ENCODE data around the gene PRDM15.

PRDM15 gene

DNA sequence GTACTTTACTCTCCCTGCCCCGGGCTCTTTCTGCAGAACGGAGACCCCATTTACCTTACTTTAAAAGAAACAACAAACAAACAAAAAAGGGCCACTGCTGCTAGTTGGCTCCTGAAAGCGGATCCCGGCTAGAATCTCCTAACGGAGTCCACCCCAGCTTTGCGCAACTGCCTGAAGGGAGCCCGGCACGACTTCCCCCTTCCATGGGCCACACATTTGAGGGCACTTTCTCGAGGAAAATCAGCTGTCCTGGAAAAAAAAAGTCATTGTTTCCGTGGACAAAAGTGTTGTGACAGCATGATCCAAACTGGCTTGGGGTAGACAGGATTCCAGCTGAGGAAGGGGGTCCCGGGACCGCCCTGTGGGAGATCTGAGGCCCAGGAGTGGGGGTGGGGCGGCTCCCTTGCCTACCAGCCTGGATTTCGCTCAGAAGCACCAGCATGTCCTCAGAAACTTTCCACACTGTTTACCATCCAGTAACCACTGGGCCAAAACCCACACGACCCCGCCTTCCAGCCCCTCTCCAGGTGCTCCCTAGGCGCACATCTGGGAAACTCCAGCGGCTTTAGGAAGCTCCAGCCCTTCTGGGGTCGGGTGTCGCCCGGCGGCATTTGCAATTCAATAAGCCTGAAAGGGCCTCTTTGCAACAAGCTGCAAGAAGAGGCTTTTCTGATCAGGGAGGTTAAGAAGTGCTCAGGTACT lies 117.1 kb downstream of the PRDM15 start:
- TF ChIP-seq, protein P1, sequence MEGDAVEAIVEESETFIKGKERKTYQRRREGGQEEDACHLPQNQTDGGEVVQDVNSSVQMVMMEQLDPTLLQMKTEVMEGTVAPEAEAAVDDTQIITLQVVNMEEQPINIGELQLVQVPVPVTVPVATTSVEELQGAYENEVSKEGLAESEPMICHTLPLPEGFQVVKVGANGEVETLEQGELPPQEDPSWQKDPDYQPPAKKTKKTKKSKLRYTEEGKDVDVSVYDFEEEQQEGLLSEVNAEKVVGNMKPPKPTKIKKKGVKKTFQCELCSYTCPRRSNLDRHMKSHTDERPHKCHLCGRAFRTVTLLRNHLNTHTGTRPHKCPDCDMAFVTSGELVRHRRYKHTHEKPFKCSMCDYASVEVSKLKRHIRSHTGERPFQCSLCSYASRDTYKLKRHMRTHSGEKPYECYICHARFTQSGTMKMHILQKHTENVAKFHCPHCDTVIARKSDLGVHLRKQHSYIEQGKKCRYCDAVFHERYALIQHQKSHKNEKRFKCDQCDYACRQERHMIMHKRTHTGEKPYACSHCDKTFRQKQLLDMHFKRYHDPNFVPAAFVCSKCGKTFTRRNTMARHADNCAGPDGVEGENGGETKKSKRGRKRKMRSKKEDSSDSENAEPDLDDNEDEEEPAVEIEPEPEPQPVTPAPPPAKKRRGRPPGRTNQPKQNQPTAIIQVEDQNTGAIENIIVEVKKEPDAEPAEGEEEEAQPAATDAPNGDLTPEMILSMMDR (IDR thresholded peaks at IDR 0.05), result no peak
- no peaks in the 10 kb centered on the region for H3K36me3 ChIP-seq
- intact Hi-C loops (cut with DNase I; ENCODE audit: low total_unique reads), result loop anchor here (5.0 kb wide), 1 partner anchor 35 kb away; no protein-coding TSS in a partner anchor
- H3K27me3 ChIP-seq, result peaks cover 0 to 9% of the 10 kb centered on the region in 2 donors
- H3K4me1 ChIP-seq, result peaks cover 0 to 57% (median 36%) of the 10 kb centered on the region in 4 donors
- peak in 1 of 2 donors; percentile 51 for DNase-seq
- H3K4me3 ChIP-seq, result peak overlapping the region; percentile 38 to 44
- H3K27ac ChIP-seq, result peak overlapping the region; percentile 66 to 81
- no peaks in the 10 kb centered on the region for H3K9me3 ChIP-seq

DNA sequence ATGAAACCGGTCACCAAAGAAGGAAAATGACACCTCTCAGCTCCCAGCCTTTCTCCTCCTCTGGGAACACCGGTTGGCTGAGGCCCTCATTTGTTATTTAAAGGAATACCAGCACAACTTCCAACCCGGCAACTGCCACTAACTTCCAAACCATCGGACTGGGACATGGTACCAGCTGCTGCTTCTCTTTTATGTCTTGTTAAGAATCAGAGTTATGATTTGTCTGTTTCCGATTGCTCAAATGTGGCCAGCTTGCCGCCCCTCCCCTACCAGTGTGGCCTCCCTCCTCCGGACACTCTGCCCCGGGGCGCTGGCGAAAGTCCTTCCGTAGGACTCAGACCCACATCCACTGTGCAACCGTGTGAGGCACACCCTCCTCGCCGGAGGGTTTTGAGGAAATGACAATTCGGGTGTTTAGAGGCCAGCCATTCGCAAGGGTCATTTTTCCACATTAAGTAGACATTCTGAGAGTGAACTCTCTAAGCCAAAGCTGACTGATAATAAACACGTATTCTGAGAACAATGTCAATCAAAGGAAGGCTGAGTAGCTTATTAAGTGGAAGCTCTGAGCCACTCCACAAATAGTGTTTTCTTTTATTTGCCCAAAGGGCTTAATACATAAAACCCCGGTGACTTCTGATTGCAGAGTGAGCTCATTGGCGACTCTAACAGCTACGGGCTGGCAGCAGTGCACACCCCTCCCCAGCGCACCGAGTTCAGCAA lies 117.8 kb downstream of the PRDM15 start:
- intact Hi-C loops (cut with DNase I; ENCODE audit: low total_unique reads), result loop anchor here (5.0 kb wide), 1 partner anchor 34 kb away; no protein-coding TSS in a partner anchor
- no peaks in the 10 kb centered on the region for H3K9me3 ChIP-seq
- peaks cover 0 to 57% (median 30%) of the 10 kb centered on the region in 4 donors for H3K4me1 ChIP-seq
- H3K4me3 ChIP-seq, result peak overlapping the region; percentile 38 to 44
- TF ChIP-seq, protein P1 (IDR thresholded peaks at IDR 0.05), result no peak
- H3K27me3 ChIP-seq, result peaks cover 0 to 2% of the 10 kb centered on the region in 2 donors
- peaks cover 0 to 3% (median 0%) of the 10 kb centered on the region in 3 donors for H3K36me3 ChIP-seq
- peak; percentile 70 to 81 for DNase-seq
- H3K27ac ChIP-seq, result peak overlapping the region; percentile 66 to 81

DNA sequence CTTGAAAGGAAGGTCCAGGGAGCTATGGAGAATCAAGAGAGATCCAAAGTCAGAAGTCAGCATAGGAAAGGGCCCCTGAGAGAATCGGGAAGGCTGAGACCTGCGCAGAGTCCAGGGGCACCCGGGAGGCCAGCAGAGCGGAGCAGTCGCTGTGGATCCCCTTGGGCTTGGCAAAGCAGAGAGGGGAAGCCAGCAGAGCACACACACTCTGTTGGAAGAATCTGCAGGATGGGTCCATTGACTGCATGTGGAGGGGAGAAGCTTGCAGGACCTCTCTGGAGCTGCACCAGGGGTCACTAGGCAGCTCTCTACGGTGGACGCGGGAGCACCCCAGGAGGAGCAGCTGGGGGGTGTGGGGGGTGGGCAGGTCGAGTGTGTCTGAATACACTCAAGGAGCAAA lies 118.7 kb downstream of the PRDM15 start:
- peak overlapping the region in 1 of 2 donors; percentile 44 for H3K4me3 ChIP-seq
- DNase-seq, result no peak
- no peaks in the 10 kb centered on the region for H3K27me3 ChIP-seq
- H3K9me3 ChIP-seq, result no peaks in the 10 kb centered on the region
- peaks cover 0 to 51% (median 25%) of the 10 kb centered on the region in 4 donors for H3K4me1 ChIP-seq
- H3K27ac ChIP-seq, result peak overlapping the region in 1 of 2 donors; percentile 66
- intact Hi-C loops (cut with DNase I; ENCODE audit: low total_unique reads), result loop anchor here (5.0 kb wide), 1 partner anchor 33 kb away; no protein-coding TSS in a partner anchor
- peaks cover 0 to 13% (median 0%) of the 10 kb centered on the region in 3 donors for H3K36me3 ChIP-seq
- TF ChIP-seq, protein P1 (IDR thresholded peaks at IDR 0.05), result no peak

DNA sequence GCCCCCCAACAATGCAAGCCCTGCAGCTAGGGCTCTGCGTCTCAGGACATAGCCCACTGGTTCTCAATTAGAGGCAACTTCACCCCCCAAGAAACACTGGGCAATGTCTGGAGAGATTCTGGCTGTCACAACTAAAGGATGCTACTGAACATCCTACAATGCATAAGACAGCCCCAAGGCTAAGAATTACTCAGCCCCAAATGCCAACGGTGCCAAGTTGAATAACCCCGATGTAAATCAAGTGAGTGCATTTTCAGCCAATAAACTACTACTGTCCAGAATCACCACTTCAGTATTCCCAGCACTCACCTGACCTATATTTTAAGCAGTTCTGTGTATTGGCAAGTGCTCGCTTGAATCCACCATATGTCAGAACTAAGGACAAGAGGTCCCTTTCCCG lies 119.2 kb downstream of the PRDM15 start:
- TF ChIP-seq, protein P1 (IDR thresholded peaks at IDR 0.05), result no peak
- peaks cover 0 to 51% (median 25%) of the 10 kb centered on the region in 4 donors for H3K4me1 ChIP-seq
- H3K27ac ChIP-seq, result no peak overlapping the region
- no peak for DNase-seq
- no peaks in the 10 kb centered on the region for H3K9me3 ChIP-seq
- H3K36me3 ChIP-seq, result peaks cover 0 to 17% (median 0%) of the 10 kb centered on the region in 3 donors
- H3K4me3 ChIP-seq, result no peak overlapping the region
- no peaks in the 10 kb centered on the region for H3K27me3 ChIP-seq
- intact Hi-C loops (cut with DNase I; ENCODE audit: low total_unique reads), result loop anchor here (5.0 kb wide), 1 partner anchor 33 kb away; no protein-coding TSS in a partner anchor

DNA sequence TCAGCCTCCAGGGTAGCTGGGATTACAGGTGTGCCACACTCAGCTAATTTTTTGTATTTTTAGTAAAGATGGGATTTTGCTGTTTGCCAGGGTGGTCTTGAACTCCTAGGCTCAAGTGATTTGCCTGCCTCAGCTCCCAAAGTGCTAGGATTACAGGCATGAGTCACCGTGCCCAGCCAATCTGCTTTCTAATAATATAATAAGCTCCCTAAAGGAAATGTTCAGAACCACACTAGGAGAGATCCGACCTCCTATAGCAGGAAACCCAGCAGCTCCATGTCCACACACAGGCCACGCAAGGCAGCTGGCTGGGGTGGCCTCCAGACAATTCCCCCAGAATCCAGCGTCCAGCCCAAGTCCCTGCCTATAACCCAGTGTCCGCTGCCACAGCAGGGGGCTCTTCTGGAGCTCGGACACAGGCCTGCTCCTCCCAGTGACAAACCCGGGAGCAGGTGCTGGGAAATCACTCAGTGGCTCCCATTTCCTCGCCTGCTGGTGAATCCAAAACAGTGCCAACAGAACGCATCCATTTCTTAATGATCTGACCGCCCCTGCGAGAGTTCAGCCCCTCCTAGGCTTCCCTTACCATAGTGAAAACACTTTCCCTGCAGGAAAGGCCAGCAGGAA lies 119.8 kb downstream of the PRDM15 start:
- peaks cover 0 to 53% (median 25%) of the 10 kb centered on the region in 4 donors for H3K4me1 ChIP-seq
- intact Hi-C loops (cut with DNase I; ENCODE audit: low total_unique reads), result no loop called here
- no peak overlapping the region for H3K27ac ChIP-seq
- H3K27me3 ChIP-seq, result no peaks in the 10 kb centered on the region
- TF ChIP-seq, protein P1 (IDR thresholded peaks at IDR 0.05), result no peak
- no peak overlapping the region for H3K4me3 ChIP-seq
- peaks cover 0 to 23% (median 0%) of the 10 kb centered on the region in 3 donors for H3K36me3 ChIP-seq
- no peak for DNase-seq
- H3K9me3 ChIP-seq, result no peaks in the 10 kb centered on the region

Measured in tibial artery (tissue), 4 donors.